ENCODE data around the gene DES.

- no peak for TF ChIP-seq CTCF (IDR thresholded peaks at IDR 0.05)
- no peak for TF ChIP-seq POLR2A (IDR thresholded peaks at IDR 0.05)
These were observed 7.9 kb downstream of the DES start for GRCh38 chr2:219426068-219426443.

Data from uterus (tissue), 2 donors.